Measurements from ENCODE around the gene CHST9.
A peak's percentile ranks its signal among the peaks of the same experiment; 100 is the strongest.

CHST9 gene

DNA sequence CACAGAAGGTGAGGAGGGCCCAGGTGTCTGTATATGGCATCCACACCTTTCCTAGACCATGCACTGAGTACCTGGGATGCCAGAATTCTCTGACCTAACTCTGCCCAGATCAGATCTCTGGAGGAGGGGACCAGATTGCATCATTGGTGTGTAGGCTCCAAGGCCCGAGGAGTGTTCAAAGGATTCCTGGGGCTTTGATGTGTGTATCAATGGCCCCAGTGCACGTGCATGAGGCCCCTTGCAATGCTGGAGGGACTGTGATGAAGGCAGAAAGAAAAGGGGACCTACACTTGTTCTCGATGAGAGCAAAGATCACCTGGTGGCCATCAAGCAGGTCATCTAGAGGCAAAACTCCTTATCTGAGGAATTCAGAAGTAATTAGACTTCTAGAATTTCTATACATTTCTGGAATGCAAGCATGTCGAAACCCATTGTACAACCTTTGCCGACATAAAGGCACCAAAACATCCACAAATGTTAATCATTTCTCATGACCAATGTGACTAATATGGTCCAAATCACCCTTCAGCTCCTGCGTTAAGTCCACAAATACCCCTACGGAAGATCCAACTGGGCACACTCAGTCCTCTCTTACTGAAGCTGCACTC lies 123.5 kb downstream of the CHST9 start:
- Histone ChIP-seq H3K4me2 (ENCODE audit: low read length) (no peak overlapping the region), H2AFZ (ENCODE audit: low read depth, low read length) (no peak overlapping the region), H3K79me2 (ENCODE audit: low read length) (no peaks in the 10 kb centered on the region), H3K4me3 (ENCODE audit: low read length) (no peak overlapping the region), H3K36me3 (replicated peaks; ENCODE audit: low read depth, low read length) (no peaks in the 10 kb centered on the region), H3K4me1 (ENCODE audit: low read length) (no peaks in the 10 kb centered on the region), H4K20me1 (ENCODE audit: insufficient read depth, low read length) (no peaks in the 10 kb centered on the region), H3K27ac (ENCODE audit: low read length) (no peak overlapping the region), H3K9me3 (ENCODE audit: insufficient read depth, low read length) (no peaks in the 10 kb centered on the region), H3K27me3 (ENCODE audit: low read depth, low read length) (no peaks in the 10 kb centered on the region), H3K9ac (ENCODE audit: low read length) (no peak overlapping the region)
- TF ChIP-seq EZH2phosphoT487 (IDR thresholded peaks at IDR 0.05; ENCODE audit: low read depth) (no peak), CTCF (IDR thresholded peaks at IDR 0.05; ENCODE audit: low read depth, low read length) (no peak)

DNA sequence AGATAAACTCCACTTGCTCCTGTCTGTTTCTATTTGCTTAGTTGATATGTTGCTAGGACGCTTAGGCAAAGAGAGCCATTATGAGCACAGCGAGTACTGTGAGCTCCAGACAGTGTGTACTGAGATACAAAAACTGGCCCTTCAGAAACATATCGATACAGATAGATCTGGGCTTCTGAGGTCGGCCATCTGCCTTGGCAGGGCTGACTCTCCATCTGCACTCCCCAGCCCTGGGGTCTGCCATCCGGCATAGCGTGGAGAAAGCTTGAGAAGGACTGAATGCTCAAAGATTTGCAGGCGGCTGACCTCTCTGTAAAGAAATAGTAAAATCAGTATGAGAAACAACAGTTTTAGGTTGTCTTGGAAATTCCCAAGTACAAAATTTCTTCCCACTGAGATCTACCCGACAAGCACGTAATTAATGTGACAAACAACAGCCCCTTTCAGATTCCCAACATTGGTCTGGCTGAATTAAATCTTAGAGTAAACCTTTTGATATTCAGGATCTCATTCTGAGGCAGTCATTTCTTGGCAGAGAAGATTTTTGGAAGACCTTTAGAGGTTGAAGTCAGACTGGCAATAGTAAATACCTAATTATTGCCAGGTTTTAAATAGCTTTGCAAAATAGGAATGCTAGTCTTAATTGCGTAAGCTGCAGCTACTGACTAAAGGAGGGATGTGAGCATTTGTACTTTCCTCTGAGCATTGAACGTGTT lies 127.4 kb downstream of the CHST9 start:
- 0 out of 2 replicates have a peak overlapping the region, but pooled peaks have one; percentile 44 for H2AFZ ChIP-seq (ENCODE audit: low read depth, low read length)
- no peak overlapping the region for H3K9ac ChIP-seq (ENCODE audit: low read length)
- no peaks in the 10 kb centered on the region for H4K20me1 ChIP-seq (ENCODE audit: insufficient read depth, low read length)
- no peak overlapping the region for H3K4me3 ChIP-seq (ENCODE audit: low read length)
- H3K27me3 ChIP-seq (ENCODE audit: low read depth, low read length), result no peaks in the 10 kb centered on the region
- no peak overlapping the region for H3K27ac ChIP-seq (ENCODE audit: low read length)
- H3K4me2 ChIP-seq (ENCODE audit: low read length), result no peak overlapping the region
- TF ChIP-seq CTCF (IDR thresholded peaks at IDR 0.05; ENCODE audit: low read depth, low read length) (no peak), EZH2phosphoT487 (IDR thresholded peaks at IDR 0.05; ENCODE audit: low read depth) (no peak)
- no peaks in the 10 kb centered on the region for H3K79me2 ChIP-seq (ENCODE audit: low read length)
- H3K36me3 ChIP-seq (replicated peaks; ENCODE audit: low read depth, low read length), result no peaks in the 10 kb centered on the region
- H3K4me1 ChIP-seq (ENCODE audit: low read length), result no peaks in the 10 kb centered on the region
- H3K9me3 ChIP-seq (ENCODE audit: insufficient read depth, low read length), result no peaks in the 10 kb centered on the region

DNA sequence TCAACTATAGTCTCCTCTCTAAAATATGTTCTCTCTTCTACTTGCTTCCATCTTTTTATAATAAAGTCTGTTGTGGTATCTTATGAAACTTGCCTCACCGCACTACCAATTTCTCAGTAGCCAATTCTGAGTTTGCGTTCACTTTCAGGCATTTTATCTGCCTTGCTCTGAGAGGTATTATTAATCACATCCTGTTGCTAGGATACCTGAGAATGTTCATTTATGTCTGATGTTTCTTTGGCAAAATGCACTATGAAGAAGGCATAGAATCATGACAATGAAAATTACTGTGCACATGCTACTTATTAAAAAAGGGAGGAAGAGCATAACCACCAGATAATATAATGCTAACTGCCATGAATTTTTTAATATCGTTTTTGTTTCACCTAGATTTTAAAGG lies 130.2 kb downstream of the CHST9 start:
- H3K9ac ChIP-seq (ENCODE audit: low read length), result no peak overlapping the region

More for the DNA sequence above, 130.2 kb downstream of the CHST9 start:
- no peak overlapping the region for H3K27ac ChIP-seq (ENCODE audit: low read length)
- H3K4me1 ChIP-seq (ENCODE audit: low read length), result no peaks in the 10 kb centered on the region
- H3K79me2 ChIP-seq (ENCODE audit: low read length), result no peaks in the 10 kb centered on the region
- no peaks in the 10 kb centered on the region for H3K9me3 ChIP-seq (ENCODE audit: insufficient read depth, low read length)
- TF ChIP-seq CTCF (IDR thresholded peaks at IDR 0.05; ENCODE audit: low read depth, low read length), result no peak
- TF ChIP-seq EZH2phosphoT487 (IDR thresholded peaks at IDR 0.05; ENCODE audit: low read depth), result no peak
- no peak overlapping the region for H3K4me3 ChIP-seq (ENCODE audit: low read length)
- H4K20me1 ChIP-seq (ENCODE audit: insufficient read depth, low read length), result no peaks in the 10 kb centered on the region
- H3K4me2 ChIP-seq (ENCODE audit: low read length), result no peak overlapping the region
- H2AFZ ChIP-seq (ENCODE audit: low read depth, low read length), result no peak overlapping the region
- no peaks in the 10 kb centered on the region for H3K27me3 ChIP-seq (ENCODE audit: low read depth, low read length)
- no peaks in the 10 kb centered on the region for H3K36me3 ChIP-seq (replicated peaks; ENCODE audit: low read depth, low read length)

Measured in OCI-LY3 (cell line).